Neural progenitor cell (in vitro differentiated cells): ENCODE results near the gene NLRP3. TPM values are rescaled to one million over a fixed set of nuclear protein-coding genes. Genes with fewer than 3 reads are reported as not detected.

Source experiments
- DNase-seq: peaks from one replicate; pipeline ENCODE4 v3.0.0-alpha.2; 2016; ENCODE audit warnings: low spot score
- H2AFZ ChIP-seq: fragments of 200-600 bp; sonication (generic); replicated peaks from 2 replicates; pipeline ENCODE4 v1.6.1; 2016; ENCODE audit warnings: antibody characterized with exemption
- H3F3A ChIP-seq: fragments of 200-600 bp; sonication (generic); 2 replicates; pipeline ENCODE4 v1.6.1; 2016; ENCODE audit warnings: antibody characterized with exemption, low read depth
- H3K27ac ChIP-seq: fragments of 200-600 bp; sonication (generic); 2 replicates; pipeline ENCODE4 v1.5.1; 2016; ENCODE audit warnings: mild to moderate bottlenecking
- H3K27me3 ChIP-seq: fragments of 200-600 bp; sonication (generic); 2 replicates; pipeline ENCODE4 v1.6.1; 2016; ENCODE audit warnings: mild to moderate bottlenecking, moderate library complexity
- H3K36me3 ChIP-seq: fragments of 200-600 bp; sonication (generic); 2 replicates; pipeline ENCODE4 v1.5.1; 2016
- H3K4me1 ChIP-seq: fragments of 200-600 bp; sonication (generic); 2 replicates; pipeline ENCODE4 v1.6.1; 2016; ENCODE audit warnings: mixed run types
- H3K4me2 ChIP-seq: fragments of 200-600 bp; sonication (generic); 2 replicates; pipeline ENCODE4 v1.6.1; 2016
- H3K4me3 ChIP-seq: fragments of 200-600 bp; sonication (generic); 2 replicates; pipeline ENCODE4 v1.5.1; 2016
- H3K79me2 ChIP-seq: fragments of 200-600 bp; sonication (generic); 2 replicates; pipeline ENCODE4 v1.6.1; 2016; ENCODE audit warnings: low read depth
- H3K9ac ChIP-seq: fragments of 200-600 bp; sonication (generic); 2 replicates; pipeline ENCODE4 v1.6.1; 2016
- H3K9me3 ChIP-seq: fragments of 200-600 bp; sonication (generic); 2 replicates; pipeline ENCODE4 v1.5.1; 2016; ENCODE audit warnings: low read depth
- H4K20me1 ChIP-seq: fragments of 200-600 bp; sonication (generic); 2 replicates; pipeline ENCODE4 v1.6.1; 2016; ENCODE audit warnings: low read depth
- H3K27ac Mint-ChIP-seq: 3 replicates; pipeline ENCODE4 v1.8.0; 2021; ENCODE audit warnings: mixed read lengths
- H3K27me3 Mint-ChIP-seq: 2 replicates; pipeline ENCODE4 v1.8.0; 2022; ENCODE audit warnings: low read depth, mild to moderate bottlenecking, inconsistent platforms, moderate library complexity, mixed read lengths; ENCODE audit not compliant: insufficient read depth
- H3K36me3 Mint-ChIP-seq: 3 replicates; pipeline ENCODE4 v1.8.0; 2021; ENCODE audit warnings: mixed read lengths
- H3K4me1 Mint-ChIP-seq: 3 replicates; pipeline ENCODE4 v1.8.0; 2021; ENCODE audit warnings: mixed read lengths
- H3K4me3 Mint-ChIP-seq: 3 replicates; pipeline ENCODE4 v1.8.0; 2021; ENCODE audit warnings: mild to moderate bottlenecking, moderate library complexity, mixed read lengths
- H3K9me3 Mint-ChIP-seq: 3 replicates; pipeline ENCODE4 v1.8.0; 2020; ENCODE audit warnings: mixed read lengths
- CTCF ChIP-seq: fragments of 200-600 bp; sonication (generic); IDR thresholded peaks from 2 replicates; pipeline ENCODE4 v1.5.1; 2017; ENCODE audit warnings: antibody characterized with exemption, mild to moderate bottlenecking
- EZH2 ChIP-seq: fragments of 200-600 bp; sonication (generic); IDR thresholded peaks from 2 replicates; pipeline ENCODE4 v1.6.1; 2017; ENCODE audit warnings: antibody characterized with exemption, mild to moderate bottlenecking, moderate library complexity
- EZH2phosphoT487 ChIP-seq: fragments of 200-600 bp; sonication (generic); IDR thresholded peaks from 2 replicates; pipeline ENCODE4 v1.6.1; 2017; ENCODE audit warnings: antibody characterized with exemption
- total RNA-seq: library from RNA; depleted of rRNA; stranded (reverse); fragments of >200 nt; gene quantifications from 2 replicates; pipeline ENCODE4 v1.2.3, GENCODE V29; 2015; ENCODE audit warnings: low replicate concordance

Gene NLRP3
- total RNA-seq, 1 donor from 2014 or later: 2.6 TPM

- Histone ChIP-seq H3K4me1 (no peaks in the 10 kb centered on the region), H3F3A (no peaks in the 10 kb centered on the region), H4K20me1 (no peaks in the 10 kb centered on the region), H3K27me3 (no peaks in the 10 kb centered on the region), H3K79me2 (no peaks in the 10 kb centered on the region), H3K36me3 (no peaks in the 10 kb centered on the region), H3K27ac (no peak overlapping the region), H3K4me2 (no peak overlapping the region), H3K4me3 (no peak overlapping the region), H3K9ac (no peak overlapping the region), H2AFZ (no peak overlapping the region), H3K9me3 (no peaks in the 10 kb centered on the region)
- Mint-ChIP-seq H3K27me3 (no peaks in the 10 kb centered on the region), H3K36me3 (no peaks in the 10 kb centered on the region), H3K9me3 (no peaks in the 10 kb centered on the region), H3K4me3 (no peak overlapping the region), H3K27ac (no peak overlapping the region), H3K4me1 (no peaks in the 10 kb centered on the region)
- no peak for TF ChIP-seq CTCF
- no peak for TF ChIP-seq EZH2
- TF ChIP-seq EZH2phosphoT487: no peak
- no peak for DNase-seq
Measured at GRCh38 chr1:247494767-247495166, 78.8 kb downstream of the NLRP3 start.

GRCh38 chr1:247496581-247497285, 80.8 kb downstream of the NLRP3 start:
- no peak overlapping the region for H2AFZ ChIP-seq
- no peak overlapping the region for H3K27ac Mint-ChIP-seq
- H3K9me3 ChIP-seq: no peaks in the 10 kb centered on the region
- no peaks in the 10 kb centered on the region for H3K36me3 Mint-ChIP-seq
- no peaks in the 10 kb centered on the region for H3K79me2 ChIP-seq
- no peak overlapping the region for H3K4me3 Mint-ChIP-seq
- no peak overlapping the region for H3K27ac ChIP-seq
- no peak overlapping the region for H3K4me3 ChIP-seq
- no peaks in the 10 kb centered on the region for H4K20me1 ChIP-seq
- H3F3A ChIP-seq: no peaks in the 10 kb centered on the region
- H3K4me2 ChIP-seq: no peak overlapping the region
- no peak overlapping the region for H3K9ac ChIP-seq
- no peaks in the 10 kb centered on the region for H3K27me3 ChIP-seq
- H3K27me3 Mint-ChIP-seq: no peaks in the 10 kb centered on the region
- H3K9me3 Mint-ChIP-seq: no peaks in the 10 kb centered on the region
- no peak for DNase-seq
- no peaks in the 10 kb centered on the region for H3K4me1 ChIP-seq
- no peaks in the 10 kb centered on the region for H3K4me1 Mint-ChIP-seq
- H3K36me3 ChIP-seq: no peaks in the 10 kb centered on the region
- TF ChIP-seq CTCF: no peak
- no peak for TF ChIP-seq EZH2phosphoT487
- no peak for TF ChIP-seq EZH2

Other genes with a start within 250 kb of the NLRP3 start
- 94.3 and 129 TPM in 2 replicates for gene ZNF124, start 244.2 kb upstream of the NLRP3 start, total RNA-seq
- not detected in 2 replicates for gene VN1R5, start 160.1 kb upstream of the NLRP3 start, total RNA-seq
- gene ZNF496, start 84.3 kb upstream of the NLRP3 start, total RNA-seq: 30.1 and 97.7 TPM in 2 replicates
- gene OR2B11, start 41.9 kb downstream of the NLRP3 start, total RNA-seq: not detected in 2 replicates
- gene OR2C3, start 120.3 kb downstream of the NLRP3 start, total RNA-seq: not detected in 2 replicates
- not detected in 2 replicates for gene GCSAML, start 133.0 kb downstream of the NLRP3 start, total RNA-seq
- not detected in 2 replicates for gene OR2G2, start 172.2 kb downstream of the NLRP3 start, total RNA-seq
- gene OR2G3, start 189.4 kb downstream of the NLRP3 start, total RNA-seq: not detected in 2 replicates